ENCODE measurements around the gene GLMP.

GRCh38 chr1:156284112-156284511 is 11.4 kb downstream of the GLMP start, which contains the start of gene TMEM79:
- TF ChIP-seq CTCF (IDR thresholded peaks at IDR 0.05) (no peak), EP300 (IDR thresholded peaks at IDR 0.05) (no peak), POLR2A (IDR thresholded peaks at IDR 0.05) (no peak)

All from tibial nerve (tissue), 4 donors.